ENCODE results near the gene PHETA1. TPM values are rescaled to one million over a fixed set of nuclear protein-coding genes. Genes with fewer than 3 reads are reported as not detected.

Gene PHETA1
- total and polyA plus RNA-seq, 2 of the 13 experiments (the other 11 are each of a cell fraction or from before 2014, with no cell fraction given), result 11.3 to 20.8 TPM

DNA sequence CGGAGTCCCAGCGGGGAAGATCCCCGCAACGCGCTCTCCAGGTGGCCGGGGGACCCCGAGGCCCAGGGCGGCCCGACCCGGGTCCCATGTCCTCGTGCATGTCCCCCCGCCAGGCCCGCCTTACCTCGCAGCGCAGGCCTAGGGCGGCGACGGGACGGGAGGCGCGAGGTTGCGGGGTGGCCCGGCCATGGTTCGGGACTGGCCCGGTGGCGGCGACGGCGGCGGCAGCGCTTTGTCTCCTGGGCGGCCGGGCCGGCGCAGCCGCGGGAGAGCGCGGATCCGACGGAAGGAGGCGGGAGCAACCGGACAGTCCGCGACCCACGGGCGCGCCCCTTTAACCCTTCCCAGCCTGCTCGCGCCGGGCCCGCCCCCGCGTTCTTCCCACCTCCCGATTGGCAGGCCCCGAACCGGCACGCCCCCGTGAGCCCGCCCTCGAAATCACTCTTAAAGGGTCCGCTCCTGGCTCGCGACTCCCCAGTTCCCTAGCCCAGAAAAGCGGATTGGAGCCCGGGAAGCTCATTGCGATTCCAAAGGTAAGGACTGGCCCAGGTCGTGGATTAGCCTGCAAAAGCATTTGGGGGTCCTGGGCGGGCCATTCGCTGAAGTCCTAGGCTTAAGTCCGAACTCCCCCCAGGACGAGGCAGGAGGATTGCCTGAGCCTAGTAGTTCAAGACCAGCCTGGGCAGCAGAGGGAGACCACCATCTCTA lies at the start of gene PHETA1 (continued):
- TF ChIP-seq, protein P1, sequence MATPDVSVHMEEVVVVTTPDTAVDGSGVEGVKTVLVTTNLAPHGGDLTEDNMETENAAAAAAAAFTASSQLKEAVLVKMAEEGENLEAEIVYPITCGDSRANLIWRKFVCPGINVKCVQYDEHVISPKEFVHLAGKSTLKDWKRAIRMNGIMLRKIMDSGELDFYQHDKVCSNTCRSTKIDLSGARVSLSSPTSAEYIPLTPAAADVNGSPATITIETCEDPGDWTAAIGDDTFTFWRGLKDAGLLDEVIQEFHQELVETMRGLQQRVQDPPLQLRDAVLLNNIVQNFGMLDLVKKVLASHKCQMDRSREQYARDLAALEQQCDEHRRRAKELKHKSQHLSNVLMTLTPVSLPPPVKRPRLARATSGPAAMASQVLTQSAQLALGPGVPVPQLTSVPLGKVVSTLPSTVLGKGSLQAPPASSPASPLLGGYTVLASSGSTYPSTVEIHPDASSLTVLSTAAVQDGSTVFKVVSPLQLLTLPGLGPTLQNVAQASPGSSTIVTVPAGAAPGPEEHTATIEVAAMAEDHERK (CRISPR knock-in tag; IDR thresholded peaks at IDR 0.05; ENCODE audit: low read depth), result no peak
- TF ChIP-seq, protein P2, sequence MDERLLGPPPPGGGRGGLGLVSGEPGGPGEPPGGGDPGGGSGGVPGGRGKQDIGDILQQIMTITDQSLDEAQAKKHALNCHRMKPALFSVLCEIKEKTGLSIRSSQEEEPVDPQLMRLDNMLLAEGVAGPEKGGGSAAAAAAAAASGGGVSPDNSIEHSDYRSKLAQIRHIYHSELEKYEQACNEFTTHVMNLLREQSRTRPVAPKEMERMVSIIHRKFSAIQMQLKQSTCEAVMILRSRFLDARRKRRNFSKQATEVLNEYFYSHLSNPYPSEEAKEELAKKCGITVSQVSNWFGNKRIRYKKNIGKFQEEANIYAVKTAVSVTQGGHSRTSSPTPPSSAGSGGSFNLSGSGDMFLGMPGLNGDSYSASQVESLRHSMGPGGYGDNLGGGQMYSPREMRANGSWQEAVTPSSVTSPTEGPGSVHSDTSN (CRISPR knock-in tag; IDR thresholded peaks at IDR 0.05), result no peak
- TF ChIP-seq ZNF317 (CRISPR knock-in tag; IDR thresholded peaks at IDR 0.05), result no peak
- TF ChIP-seq ZNF557 (CRISPR knock-in tag; IDR thresholded peaks at IDR 0.05), result peak; percentile 35; the same call in 1 of the 2 replicates
- TF ChIP-seq, protein P3, sequence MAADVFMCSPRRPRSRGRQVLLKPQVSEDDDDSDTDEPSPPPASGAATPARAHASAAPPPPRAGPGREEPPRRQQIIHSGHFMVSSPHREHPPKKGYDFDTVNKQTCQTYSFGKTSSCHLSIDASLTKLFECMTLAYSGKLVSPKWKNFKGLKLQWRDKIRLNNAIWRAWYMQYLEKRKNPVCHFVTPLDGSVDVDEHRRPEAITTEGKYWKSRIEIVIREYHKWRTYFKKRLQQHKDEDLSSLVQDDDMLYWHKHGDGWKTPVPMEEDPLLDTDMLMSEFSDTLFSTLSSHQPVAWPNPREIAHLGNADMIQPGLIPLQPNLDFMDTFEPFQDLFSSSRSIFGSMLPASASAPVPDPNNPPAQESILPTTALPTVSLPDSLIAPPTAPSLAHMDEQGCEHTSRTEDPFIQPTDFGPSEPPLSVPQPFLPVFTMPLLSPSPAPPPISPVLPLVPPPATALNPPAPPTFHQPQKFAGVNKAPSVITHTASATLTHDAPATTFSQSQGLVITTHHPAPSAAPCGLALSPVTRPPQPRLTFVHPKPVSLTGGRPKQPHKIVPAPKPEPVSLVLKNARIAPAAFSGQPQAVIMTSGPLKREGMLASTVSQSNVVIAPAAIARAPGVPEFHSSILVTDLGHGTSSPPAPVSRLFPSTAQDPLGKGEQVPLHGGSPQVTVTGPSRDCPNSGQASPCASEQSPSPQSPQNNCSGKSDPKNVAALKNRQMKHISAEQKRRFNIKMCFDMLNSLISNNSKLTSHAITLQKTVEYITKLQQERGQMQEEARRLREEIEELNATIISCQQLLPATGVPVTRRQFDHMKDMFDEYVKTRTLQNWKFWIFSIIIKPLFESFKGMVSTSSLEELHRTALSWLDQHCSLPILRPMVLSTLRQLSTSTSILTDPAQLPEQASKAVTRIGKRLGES (CRISPR knock-in tag; IDR thresholded peaks at IDR 0.05; ENCODE audit: borderline replicate concordance), result no peak; the same call in 1 of the 2 replicates
- TF ChIP-seq, protein P4, sequence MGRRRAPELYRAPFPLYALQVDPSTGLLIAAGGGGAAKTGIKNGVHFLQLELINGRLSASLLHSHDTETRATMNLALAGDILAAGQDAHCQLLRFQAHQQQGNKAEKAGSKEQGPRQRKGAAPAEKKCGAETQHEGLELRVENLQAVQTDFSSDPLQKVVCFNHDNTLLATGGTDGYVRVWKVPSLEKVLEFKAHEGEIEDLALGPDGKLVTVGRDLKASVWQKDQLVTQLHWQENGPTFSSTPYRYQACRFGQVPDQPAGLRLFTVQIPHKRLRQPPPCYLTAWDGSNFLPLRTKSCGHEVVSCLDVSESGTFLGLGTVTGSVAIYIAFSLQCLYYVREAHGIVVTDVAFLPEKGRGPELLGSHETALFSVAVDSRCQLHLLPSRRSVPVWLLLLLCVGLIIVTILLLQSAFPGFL (CRISPR knock-in tag; IDR thresholded peaks at IDR 0.05), result no peak
- TF ChIP-seq ZNF7 (CRISPR knock-in tag; IDR thresholded peaks at IDR 0.05), result no peak
- TF ChIP-seq NFE2 (CRISPR knock-in tag; IDR thresholded peaks at IDR 0.05), result no peak
- no peak for TF ChIP-seq ZNF382 (CRISPR knock-in tag; IDR thresholded peaks at IDR 0.05; ENCODE audit: borderline replicate concordance)
- no peak for TF ChIP-seq ZNF350 (CRISPR knock-in tag; IDR thresholded peaks at IDR 0.05; ENCODE audit: borderline replicate concordance, low read depth)
- 0 out of 2 replicates have a peak, but pooled peaks have one; percentile 26 for TF ChIP-seq ZNF224 (CRISPR knock-in tag; IDR thresholded peaks at IDR 0.05)
- TF ChIP-seq ZEB1 (IDR thresholded peaks at IDR 0.05; ENCODE audit: insufficient replicate concordance, low read depth), result no peak
- TF ChIP-seq, protein P5, sequence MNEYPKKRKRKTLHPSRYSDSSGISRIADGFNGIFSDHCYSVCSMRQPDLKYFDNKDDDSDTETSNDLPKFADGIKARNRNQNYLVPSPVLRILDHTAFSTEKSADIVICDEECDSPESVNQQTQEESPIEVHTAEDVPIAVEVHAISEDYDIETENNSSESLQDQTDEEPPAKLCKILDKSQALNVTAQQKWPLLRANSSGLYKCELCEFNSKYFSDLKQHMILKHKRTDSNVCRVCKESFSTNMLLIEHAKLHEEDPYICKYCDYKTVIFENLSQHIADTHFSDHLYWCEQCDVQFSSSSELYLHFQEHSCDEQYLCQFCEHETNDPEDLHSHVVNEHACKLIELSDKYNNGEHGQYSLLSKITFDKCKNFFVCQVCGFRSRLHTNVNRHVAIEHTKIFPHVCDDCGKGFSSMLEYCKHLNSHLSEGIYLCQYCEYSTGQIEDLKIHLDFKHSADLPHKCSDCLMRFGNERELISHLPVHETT (CRISPR knock-in tag; conservative IDR thresholded peaks at IDR 0.05), result peak; percentile 60; the same call in 1 of the 2 replicates
- no peak for TF ChIP-seq NAIF1 (CRISPR knock-in tag; IDR thresholded peaks at IDR 0.05; ENCODE audit: borderline replicate concordance)
- TF ChIP-seq ZFX (CRISPR knock-in tag; IDR thresholded peaks at IDR 0.05; ENCODE audit: low read depth), result peak; percentile 91
- TF ChIP-seq, protein P6, sequence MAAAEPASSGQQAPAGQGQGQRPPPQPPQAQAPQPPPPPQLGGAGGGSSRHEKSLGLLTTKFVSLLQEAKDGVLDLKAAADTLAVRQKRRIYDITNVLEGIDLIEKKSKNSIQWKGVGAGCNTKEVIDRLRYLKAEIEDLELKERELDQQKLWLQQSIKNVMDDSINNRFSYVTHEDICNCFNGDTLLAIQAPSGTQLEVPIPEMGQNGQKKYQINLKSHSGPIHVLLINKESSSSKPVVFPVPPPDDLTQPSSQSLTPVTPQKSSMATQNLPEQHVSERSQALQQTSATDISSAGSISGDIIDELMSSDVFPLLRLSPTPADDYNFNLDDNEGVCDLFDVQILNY (CRISPR knock-in tag; conservative IDR thresholded peaks at IDR 0.05), result no peak
- TF ChIP-seq ELF4 (CRISPR knock-in tag; IDR thresholded peaks at IDR 0.05; ENCODE audit: borderline replicate concordance), result no peak
